HG02798 (cell line): ENCODE data around the gene TMC6.

Source experiments
- ATAC-seq: cut with Tn5 transposase; IDR thresholded peaks from one replicate; pipeline ENCODE4 v1.9.1; 2021; ENCODE audit warnings: mild to moderate bottlenecking; ENCODE audit not compliant: unreplicated experiment, poor library complexity

TMC6 gene

DNA sequence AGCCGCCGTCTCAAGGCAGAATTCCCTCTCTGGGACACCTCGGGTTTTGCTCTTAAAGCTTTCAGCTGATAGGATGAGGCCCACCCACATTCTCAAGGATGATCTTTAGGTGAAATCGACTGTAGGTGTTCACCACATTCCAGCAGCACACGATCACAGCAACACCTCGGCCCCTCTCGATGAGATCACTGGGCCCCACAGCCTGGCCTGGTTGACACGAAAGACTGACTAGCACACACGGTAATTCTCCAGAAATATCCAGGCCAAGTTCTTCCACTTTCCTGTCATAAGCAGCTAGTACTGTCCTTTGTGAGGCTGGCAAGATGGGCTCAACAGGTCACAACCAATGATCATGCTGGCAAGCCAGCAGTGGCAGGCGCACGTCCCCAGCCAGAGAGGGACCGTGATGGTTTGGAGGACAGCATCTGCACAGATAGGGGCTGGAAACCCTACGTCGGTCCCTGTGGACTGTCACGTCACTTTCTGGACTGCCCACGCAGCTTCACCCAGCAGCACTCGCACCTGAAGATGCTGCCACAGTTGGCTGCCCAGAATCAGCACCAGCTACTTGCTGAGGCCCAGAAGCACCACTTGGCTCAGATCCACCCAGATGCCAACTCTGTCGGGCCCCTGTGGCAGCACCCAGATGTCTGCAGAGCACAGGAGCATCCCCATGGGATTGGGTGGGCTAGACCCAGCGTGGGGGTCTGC is 17.4 kb downstream of the TMC6 start:
- ATAC-seq, result no peak

DNA sequence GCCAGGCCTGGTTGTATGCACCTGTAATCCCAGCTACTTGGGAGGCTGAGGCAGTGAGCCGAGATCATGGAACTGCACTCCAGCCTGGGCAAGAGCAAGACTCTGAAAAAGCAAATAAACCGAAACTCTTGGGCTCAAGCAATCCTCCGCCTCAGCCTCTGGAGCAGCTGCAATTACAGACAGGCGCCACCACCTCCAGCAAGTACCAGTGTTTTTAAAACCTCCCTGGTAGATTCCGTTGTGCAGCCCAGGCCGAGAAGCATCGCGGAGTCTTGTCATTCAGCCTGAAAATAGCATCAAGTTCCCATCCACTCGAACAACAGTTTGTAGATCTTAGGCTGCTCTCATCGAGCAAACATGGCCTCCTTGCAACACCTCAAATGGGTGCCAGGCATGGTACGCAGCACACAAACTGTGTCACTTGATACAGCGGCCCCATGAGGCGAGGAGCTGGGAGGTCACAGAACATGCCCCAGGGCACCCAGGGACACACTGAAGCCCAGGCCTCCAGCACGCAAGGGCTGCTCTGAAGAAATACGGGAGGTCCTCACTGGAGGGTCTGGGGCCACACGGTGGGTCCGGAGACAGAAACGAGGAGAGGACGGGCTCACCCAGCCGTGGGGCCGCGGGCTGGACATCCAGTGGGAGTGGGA is 18.1 kb downstream of the TMC6 start:
- no peak for ATAC-seq

DNA sequence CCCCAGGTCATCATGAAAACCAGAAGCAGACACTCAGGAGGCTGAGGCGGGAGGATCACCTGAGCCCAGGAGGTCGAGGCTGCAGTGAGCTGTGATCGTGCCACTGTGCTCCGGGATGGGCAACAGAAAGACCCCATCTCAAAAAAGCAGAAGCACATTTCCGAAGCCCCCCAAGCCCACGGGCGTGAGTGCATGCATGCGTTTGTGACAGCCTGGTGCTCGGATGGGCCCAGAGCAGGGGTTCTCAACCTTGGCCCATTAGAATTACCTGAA is 19.1 kb downstream of the TMC6 start:
- ATAC-seq, result no peak

DNA sequence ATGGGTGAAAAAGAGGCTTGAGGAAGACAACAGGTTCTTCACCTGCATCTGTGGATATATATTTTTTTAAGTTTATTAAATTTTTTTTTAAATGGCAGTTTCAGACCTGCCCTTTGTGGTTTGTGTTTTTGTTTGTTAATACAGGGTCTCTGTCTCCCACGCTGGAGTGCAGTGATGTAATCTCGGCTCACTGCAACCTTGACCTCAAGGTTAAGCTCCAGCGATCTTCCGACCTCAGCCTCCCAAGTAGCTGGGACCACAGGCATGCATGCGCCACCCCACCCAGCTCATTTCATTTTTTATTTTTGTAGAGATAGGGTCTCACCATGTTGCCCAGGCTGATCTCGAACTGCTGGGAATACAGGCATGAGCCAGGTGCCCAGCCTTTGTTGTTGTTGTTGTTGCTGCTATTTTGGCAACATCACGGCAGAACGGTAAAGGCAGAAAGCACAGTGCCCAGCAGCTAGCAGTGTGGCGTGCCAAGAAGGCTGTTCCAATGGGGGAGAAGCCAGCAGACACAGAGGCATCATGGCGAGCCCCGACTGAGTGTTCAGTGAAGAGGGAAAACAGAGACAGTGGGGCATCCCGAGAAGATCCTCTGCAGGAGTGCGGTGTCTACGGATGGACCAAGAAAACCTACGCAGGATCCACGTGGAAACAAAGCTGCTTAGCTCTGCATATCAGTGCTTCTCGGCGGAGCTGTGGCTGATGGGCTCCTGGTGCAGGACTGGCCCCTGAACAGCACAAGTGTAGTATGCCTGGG is 19.6 kb downstream of the TMC6 start:
- no peak for ATAC-seq

DNA sequence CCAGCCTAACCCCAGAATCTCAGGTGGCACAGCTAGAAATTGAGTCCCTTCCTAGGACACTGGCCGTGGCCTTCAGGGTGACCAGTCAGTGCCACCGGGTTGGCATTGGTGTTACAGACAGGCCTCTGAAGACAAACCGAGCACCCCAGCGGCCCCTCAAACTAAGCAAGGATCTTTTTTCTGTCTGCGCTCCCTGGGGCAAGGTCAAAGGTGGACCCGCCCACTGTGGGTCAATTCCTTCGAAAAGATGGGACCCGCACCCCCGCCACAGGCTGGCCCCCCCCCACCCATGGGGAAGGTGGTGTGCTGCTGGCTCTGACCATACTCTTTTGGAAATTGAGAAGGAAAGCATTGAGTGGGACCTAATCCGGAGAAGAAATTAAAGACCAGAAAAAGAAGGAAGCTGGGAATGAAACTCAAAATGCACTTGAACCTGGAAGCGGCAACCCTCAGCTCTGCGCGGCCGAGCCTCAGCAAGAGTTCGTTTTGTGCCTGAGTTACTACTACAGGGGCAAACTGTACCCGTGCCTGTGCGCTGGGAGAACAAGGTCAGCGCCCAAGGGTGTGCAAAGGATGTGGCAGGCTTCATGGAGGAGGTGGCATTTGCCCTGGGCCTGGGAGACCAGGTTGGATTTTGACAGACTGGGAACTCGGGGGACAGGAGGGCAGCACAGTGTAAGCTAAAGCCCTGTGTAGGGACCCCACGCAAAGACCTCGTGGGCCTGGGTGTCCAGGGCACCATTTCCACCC is 20.4 kb downstream of the TMC6 start:
- no peak for ATAC-seq

DNA sequence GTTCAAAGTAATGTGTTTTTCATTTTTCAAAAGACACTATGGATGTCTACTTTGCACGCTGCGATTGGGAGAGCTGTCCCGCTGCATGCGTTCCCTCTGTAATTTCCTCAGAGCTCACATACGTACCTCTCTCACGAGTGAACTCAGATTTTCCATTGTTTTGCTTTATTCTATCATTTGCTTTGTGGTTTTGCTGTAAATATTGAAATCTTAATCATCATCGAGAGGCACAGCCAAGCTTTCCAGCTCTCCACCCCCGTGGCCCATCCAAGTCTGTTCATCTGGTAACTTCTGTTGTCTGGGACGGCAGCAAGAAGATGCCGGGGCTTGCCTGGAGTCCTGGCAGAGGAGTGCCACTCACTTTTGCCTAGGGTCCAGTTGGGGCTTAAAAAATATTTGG is 21.1 kb downstream of the TMC6 start:
- ATAC-seq, result no peak

DNA sequence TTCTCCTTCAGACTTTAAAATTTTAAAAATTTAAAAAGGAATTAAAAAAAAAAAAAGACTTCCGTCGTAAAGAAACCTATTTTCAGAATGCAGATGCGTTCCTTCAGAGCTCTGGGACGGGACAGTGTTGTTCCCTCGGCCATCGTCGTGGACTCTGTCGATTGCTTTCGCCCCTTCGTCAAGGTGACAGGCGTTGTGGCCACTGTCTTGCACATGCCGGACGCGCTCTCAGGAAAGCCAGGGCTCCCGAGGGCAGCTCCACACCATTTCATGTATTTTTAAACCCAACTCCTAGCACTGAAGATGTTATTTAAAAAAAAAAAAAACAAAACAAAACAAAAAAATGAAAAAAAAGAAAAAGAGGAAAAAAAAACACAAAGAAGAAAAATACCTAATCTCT is 22.3 kb downstream of the TMC6 start:
- no peak for ATAC-seq

DNA sequence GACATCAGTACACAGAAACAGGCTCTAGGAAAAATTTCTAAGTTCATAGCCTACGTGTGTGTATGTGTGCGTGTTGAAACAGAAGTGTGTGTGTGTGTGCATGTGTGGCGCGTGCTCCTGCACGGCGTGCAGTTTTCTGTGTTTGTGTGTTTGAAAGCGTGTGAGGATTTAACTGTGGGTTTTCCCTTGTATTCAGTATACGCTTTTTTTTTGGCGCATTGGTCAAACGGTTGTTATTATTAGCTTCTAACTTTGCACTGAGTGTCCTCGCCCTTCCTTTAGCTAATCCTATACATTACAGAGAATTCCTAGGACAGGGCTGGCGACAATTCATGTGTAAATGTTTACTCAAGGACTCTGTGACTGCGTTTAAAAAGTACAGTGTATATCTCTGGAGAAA is 23.0 kb downstream of the TMC6 start:
- no peak for ATAC-seq

DNA sequence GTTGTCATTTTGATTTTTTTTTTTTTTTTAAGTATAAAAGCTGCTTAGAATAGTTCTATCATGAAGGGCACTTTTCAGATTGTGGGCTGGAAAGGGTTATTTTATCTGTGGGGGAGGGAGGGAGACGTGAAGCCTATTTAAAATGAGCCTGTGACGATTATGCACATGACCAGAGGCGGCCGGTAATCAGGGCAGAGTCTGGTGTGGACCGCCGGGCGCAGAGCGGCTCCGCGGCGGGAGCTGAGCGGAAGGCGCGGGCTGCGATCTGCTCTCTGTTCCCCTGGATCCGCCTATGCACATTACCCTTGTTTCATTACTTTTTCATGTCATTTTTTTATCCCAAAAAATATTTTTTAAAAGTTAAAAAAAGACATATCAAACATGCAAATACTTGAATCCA is 23.5 kb downstream of the TMC6 start:
- ATAC-seq, result no peak

DNA sequence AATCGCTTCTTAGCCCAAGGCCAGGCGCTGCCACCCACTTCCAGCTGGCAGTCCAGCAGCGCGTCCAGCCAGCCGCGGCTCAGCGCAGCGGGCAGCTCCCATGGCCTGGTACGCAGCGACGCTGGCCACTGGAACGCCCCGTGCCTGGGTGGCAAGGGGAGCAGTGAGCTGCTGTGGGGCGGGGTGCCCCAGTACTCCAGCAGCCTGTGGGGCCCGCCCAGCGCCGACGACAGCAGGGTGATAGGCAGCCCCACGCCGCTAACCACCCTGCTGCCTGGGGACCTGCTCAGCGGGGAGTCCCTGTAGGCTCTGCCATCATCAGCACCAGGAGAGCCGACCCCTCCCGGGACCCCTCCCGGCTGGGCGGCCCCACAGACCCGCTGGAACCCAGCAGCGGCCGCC is 24.0 kb downstream of the TMC6 start:
- no peak for ATAC-seq

DNA sequence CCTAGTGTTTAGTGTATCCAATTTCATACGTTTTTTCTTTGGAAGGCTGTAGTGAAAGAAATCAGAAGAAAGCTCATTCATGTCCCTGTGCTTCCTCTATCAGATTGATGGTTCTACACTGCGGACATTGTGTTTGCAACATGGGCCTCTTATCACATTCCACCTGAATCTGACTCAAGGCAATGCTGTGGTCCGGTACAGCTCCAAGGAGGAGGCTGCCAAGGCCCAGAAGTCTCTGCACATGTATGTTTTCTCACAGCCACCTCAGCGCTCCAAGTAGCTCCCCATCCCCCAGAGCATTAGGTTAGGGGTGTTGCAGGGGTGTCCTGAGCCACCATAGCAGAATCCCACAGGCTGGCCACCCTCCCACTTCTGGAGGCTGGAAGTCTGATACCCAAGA is 25.2 kb downstream of the TMC6 start:
- ATAC-seq, result no peak

DNA sequence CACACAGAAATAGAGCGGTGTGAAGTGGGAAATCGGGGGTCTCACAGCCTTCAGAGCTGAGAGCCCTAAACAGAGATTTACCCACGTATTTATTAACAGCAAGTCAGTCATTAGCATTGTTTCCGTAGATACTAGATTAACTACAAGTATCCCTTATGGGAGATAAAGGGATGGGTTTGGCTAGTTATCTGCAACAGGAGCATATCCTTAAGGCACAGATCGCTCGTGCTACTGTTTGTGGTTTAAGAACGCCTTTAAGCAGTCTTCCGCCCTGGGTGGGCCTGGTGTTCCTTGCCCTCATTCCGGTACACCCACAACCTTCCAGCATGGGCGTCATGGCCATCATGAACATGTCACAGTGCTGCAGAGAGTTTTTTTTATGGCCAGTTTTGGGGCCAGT is 27.0 kb downstream of the TMC6 start:
- ATAC-seq, result no peak

DNA sequence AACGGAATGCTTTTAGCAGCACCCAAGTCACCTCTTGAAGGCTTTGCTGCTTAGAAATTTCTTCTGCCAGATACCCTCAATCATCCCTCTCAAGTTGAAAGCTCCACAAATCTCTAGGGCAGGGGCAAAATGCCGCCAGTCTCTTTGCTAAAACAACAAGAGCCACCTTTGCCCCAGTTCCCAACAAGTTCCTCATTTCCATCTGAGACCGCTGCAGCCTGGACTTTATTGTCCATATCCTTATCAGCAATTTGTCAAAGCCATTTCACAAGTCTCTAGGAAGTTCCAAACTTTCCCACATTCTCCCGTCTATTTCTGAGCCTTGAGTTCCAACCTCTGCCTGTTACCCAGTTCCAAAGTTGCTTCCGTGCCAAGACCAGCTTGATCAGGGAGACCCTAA is 27.4 kb downstream of the TMC6 start:
- ATAC-seq, result no peak

DNA sequence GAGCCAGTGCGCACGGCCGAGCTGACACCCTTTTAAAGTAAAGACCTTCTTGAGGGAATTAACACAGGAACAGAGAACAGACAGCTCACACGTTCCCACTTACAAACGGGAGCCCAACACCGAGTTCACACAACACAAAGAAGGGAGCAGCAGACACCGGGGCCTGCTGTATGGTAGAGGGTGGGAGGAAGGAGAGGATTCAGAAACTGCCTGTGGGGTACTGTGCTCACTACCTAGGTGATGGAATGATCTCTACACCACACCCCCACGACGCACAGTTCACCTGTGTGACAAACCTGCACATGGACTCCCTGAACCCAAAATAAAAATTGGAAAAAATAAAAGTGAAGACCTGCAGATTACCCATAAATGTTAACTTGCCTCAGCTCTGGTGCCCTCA is 32.5 kb downstream of the TMC6 start:
- ATAC-seq, result no peak

DNA sequence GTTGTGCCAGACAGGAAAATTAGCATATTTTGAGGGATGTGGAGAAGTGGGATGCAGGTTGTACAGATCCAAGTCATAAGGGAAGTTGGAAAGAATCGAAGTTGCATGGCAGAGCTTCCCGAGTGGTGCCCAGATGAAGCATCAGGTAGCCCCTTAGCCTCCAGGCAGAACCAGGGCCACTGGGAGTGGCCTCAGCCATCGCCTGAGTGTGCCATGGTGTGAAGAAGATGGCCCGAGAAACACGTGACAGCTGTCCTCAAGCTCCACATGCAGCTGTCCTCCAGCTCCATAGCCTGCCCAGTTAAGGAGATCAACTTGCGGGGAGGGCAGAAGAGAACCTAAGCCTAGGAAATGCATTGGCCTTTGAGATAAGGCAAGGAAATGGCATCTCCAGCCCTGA is 33.5 kb downstream of the TMC6 start:
- no peak for ATAC-seq

DNA sequence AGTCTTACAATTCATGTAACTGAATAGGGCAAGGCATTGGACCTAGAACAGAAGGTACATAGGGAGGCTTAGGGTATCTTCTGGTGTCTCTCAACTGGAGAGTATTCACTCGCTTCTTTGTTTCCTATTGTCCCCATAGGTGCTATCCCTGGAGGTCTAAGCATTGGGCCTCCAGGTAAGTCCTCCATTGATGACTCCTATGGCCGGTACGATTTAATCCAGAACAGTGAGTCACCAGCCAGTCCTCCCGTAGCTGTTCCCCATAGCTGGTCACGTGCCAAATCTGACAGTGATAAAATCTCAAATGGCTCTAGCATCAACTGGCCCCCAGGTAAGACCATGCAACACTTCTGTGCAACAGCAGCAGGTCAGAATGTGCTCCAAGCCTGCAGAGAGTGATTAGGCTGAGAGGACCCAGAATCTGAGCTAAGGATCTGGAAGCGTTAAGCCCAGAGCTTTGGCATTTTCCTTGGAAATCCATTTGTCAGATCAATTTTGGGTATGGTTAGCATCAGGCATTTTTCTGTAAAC is 35.7 kb downstream of the TMC6 start:
- no peak for ATAC-seq

DNA sequence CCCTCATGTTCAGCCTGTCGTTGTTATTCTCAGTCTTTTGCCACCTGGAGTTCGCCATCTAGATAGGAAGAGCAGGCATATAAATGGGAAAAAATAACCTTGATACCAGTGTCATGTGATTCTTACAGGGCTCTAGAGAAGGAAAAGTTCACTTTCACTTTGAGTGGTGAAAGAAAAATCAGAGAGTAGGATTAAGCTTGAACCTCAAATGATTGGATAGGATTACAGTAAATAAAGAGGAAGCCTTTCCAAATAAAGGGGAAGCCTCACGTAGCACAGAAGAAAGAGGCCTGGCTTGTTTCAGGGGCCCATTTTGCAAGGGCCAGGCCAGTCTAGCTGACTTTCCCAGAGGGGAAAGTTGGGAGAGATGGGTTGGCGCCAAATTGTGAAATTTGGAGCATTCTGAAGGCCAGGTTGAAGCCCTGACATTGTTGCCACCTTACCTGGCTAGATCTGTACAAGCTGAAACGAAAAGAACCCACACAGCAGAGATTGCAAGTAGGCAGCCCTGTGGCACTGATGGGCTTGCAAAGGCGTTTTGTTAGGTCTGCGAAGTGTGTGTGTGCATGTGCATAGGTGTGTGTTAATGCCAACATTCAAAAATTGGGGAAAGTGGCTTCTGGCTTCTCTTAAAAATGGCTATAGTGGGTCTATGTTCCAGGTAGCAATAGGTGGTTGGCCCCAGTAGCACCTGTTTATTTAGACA is 38.8 kb downstream of the TMC6 start:
- ATAC-seq, result no peak

DNA sequence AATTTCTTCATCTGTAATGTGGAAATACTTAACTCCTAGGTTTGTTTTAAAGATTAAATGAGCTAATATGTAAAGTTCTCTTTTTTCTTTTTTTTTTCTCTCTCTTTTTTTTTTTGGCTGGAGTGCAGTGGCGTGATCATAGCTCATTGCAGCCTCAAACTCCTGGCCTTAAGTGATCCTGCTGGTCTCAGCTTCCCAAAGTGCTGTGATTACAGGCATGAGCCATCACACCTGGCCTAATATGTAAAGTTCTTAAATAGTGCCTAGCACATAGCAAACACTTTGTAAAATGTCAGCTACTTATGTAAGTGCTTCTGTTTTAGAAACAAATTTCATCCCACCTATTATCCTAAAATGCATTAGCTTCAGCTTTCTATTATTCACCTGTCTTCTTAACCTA is 40.0 kb downstream of the TMC6 start:
- ATAC-seq, result no peak

DNA sequence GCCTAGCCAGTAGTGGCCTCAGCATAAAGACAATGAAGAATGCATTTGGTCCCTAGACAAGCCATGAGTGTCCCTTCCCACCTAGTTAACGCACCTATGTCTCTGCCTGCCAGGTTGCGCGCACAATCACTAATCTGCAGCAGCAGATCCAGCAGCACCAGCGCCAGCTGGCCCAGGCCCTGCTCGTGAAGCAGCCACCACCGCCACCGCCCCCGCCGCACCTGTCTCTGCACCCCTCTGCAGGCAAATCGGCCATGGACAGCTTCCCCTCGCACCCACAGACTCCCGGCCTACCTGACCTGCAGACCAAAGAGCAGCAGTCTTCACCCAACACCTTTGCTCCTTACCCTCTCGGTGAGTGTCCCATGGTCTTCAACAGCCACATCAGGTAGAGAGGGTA is 41.8 kb downstream of the TMC6 start:
- no peak for ATAC-seq

DNA sequence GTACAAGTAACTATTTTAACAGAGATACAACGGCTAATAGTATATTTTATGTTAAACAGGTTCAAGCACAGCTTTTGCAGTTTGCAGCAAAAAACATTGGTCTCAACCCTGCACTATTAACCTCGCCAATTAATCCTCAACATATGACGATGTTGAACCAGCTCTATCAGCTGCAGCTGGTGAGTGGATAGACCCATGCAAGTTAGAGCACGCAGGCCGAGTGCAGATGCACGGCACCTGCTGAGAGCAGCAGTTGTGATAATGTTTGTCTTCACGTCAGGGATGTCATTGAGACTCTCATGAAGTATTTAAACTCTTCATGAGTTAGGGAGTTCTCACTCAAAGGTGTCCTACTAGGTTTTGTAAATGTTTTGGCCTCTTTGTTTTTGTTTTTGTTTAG is 45.6 kb downstream of the TMC6 start:
- no peak for ATAC-seq
